Activated CD8-positive, alpha-beta memory T cell treated with anti-CD3 and anti-CD28 coated beads for 1 hour (primary cell): ENCODE data around the gene CSDE1.

Experiments
- DNase-seq, 2 donors: peaks; one replicate each; pipeline ENCODE4 v3.0.0-alpha.2; 2020; ENCODE audit warnings: low read depth in 1 of 2; ENCODE audit errors: extremely low read depth in 1 of 2

CSDE1 gene

DNA sequence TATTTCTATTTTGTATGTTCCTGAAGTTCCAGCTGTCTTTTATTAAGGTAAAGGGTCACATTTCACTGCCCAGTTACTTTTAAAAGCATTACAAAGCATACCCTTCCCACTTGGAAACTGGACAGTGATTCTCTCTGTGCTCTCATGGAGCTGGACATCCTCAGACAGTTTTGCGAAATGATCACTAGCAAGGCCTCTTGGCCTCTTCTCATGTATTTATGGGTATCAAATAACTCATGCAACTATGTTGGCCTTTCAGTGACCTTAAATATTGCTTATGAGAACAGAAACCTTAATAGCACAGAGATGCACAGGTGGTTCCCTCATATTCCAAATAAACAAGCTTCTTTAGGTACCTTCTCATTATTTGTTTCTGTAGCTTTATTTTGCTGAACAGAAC lies 54.5 kb downstream of the CSDE1 start:
- DNase-seq: no peak

DNA sequence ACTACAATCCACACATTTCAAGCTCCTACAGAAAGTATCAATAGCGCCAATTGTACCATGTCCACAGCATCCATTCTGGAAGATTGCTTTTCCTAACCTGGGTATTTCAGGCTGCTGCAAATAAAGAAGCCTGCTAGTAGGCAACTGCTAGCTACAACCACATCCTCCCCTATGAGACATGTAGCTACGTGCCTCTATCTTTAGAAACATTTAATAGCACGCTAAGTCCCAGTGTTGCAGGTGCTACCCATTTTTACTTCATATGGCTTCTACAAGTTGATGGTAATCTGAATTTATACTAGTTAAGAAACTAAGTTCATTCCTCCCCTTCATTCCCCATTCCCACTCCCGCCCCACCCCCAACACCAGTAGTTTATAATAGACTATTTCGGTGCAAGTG lies 55.0 kb downstream of the CSDE1 start:
- no peak for DNase-seq

DNA sequence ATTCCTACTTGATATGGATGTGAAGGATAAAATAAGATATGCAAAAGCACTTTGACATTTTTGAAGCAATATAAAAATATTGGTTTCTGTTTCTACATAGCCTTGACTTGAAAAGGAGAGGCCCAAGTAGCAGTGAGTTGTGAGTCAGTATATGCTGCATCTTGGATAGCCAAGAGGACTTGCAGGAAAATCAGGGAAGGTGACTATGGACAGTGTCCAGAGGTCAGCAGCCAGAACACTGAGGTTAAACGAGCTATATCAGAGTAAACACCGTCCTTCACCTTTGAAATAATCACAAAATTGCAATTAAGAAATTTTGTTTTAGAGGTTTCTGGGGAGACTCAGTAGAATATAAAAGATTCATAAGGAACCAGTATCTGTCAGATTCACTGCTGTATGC lies 55.9 kb downstream of the CSDE1 start:
- no peak for DNase-seq

DNA sequence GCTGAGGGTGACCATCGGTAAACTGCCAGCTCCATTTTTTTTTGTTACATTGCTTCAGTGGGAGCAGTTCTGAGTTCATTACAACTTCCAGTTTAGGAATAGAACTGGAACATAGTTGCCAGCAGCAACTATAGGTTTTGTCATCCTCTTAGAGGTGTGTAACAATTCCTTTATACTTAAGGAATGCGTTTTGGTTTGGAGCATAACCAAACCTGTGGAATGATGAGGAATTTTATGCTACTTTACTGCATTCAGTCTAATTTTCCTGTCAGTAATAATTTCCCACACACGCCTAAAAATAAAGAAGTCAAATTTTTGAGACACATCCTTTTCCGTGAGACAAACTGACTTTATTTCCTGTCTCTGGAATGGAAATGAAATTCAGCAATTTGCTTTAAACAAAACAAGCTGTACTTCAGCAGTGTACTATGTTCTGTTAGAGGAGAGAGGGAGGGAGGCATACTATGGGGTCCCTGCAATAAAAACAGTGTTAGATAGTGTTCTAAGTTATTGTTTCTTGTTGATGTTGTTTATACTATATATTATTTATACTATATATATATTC lies 57.7 kb downstream of the CSDE1 start:
- DNase-seq: no peak

DNA sequence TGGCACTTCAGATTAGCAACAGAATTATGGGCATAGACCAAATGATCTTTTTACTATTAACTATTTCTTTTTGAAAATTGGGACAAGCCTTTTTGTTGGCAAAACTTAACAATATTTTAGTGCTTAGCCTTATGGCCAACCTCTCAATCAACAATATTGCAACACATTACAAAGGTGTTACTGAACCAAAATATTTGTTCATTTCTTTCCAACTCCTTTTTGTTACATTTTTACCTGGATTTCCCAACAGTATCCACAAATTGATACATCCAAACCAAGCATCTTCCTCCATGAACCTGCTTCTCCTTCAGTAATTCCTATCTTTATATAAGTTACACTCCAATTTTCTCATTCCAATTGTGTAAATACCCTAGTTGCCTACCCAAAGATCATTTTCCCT lies 61.0 kb downstream of the CSDE1 start:
- no peak for DNase-seq

DNA sequence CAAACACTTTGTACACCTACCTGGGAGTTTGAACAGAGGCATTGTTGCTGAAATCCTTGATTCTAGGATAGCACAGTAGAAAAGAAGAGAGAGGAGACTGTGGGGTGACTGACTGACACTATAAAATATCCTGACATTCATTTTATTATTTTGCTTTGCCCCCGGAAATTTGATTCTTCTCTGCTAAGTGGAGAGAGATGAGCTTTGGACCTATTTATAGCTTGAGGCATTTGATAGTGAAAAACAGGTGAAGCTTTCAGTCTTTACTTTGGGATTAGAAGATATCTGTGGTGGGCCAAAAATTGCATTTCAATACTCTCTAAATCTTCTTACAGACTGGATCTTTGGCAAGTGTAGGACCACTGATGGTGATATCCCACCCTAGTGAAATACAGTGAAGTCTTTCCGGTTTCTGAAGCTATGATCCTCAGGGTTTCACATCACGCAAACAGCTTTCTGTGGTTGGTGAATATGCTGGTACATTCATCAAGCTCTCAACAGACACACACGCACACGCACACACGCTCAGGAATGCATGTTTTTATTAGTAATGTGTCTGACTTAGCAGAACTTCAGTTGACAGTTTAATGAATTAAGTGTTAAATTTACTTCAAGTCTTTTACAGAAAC lies 62.2 kb downstream of the CSDE1 start, which contains the start of gene AMPD1:
Gene AMPD1 (minus strand): TSS at position 117 of the 629 bp plus-strand sequence. CDS start 75 bp downstream, at position 42.
- DNase-seq: no peak

DNA sequence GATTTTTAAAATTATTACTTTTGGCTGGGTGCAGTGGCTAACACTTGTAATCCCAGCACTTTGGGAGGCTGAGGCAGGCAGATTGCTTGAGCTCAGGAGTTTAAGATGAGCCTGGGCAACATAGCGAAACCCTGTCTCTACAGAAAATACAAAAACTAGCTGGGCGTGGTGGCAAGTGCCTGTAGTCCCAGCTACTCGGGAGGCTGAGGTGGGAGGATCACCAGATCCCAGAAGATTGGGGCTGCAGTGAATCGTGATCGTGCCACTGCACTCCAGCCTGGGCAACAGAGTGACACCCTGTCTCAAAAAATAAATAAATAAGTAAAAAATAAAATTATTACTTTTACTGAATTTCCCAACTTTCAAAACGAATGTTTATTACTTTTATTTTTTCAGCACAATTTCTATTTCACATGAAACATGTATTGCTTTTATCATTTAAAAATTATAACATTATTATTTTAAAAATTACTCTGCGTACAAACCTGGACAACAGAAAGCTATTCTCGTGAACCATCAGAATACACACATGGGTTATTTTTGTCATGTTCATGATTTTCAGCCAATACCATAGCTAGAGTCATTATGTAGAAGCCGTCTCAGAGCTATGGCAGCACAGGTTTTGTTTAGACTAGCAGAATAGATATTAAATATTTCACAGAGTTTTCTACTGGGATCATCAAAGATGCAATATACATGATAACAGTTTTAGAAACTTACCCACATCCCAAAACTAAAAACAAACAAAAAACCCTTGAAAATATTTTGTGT lies 63.1 kb downstream of the CSDE1 start:
- no peak for DNase-seq

DNA sequence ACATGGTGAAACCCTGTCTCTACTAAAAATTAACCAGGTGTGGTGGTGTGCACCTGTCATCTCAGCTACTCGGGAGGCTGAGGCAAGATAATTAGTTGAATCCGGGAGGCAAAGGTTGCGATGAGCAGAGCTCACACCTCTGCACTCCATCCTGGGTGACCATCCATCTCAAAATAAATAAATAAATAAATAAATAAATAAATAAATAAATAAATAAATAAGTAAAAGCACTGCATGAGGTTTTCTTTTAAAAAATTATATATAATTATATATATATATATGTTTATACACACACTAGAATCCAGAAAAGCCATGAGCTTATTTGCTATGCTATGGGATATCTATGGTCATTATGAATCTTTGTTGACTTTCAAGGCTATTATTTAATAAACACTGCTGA lies 64.8 kb downstream of the CSDE1 start:
- DNase-seq: no peak

DNA sequence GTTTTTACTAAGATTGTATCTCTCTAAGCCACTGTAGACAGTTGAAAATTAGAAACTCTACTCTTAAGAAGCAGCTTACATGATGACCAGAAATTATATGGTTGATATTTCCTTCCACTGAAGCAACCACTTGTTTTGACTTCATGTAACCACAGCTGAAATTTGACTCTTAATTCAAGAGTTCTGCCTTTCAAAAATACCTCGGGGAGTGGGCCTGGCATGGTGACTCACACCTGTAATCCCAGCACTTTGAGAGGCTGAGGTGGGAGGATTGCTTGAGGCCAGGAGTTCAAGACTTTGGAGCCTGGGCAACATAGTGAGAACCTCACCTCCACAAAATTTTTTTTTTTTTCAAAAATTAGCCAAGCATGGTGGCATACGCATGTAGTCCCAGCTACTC lies 66.7 kb downstream of the CSDE1 start:
- DNase-seq: no peak

DNA sequence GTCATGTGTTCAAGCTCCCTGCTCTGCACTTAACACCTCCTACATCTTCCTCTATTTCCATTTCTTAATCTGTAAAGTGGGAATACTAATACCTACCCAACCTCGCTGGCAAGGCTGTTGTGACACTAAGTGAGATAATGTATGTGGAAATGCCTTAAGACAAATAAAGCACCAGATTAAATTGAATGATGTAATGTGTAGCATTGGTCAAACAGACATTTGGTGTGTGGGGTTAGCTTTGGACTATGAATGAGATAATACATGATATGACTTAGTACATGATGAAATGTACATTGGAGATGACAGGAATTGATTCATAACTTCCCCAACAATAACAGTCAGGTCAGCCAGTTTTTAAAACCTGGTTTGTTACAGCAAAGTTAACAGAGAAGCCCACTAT lies 67.6 kb downstream of the CSDE1 start:
- DNase-seq: no peak

DNA sequence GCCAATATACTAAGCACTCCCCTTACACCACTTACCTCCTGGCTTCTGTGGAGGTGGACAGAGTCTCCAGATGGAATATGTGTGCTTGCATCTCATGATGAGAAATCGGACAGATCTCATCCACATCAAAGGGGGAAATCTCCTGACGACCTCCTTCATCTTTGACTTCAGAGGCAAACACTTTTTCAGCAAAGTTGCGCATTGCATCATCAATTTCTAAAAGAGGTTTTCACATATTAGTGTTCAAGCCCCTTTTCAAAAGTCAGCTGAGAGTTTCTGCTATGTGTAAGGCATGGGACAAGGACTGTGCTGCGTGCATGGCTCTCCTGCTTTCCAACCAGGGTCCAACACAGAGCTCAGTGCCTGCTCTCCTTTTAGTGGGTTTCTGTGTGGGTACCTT lies 69.3 kb downstream of the CSDE1 start:
- no peak for DNase-seq

DNA sequence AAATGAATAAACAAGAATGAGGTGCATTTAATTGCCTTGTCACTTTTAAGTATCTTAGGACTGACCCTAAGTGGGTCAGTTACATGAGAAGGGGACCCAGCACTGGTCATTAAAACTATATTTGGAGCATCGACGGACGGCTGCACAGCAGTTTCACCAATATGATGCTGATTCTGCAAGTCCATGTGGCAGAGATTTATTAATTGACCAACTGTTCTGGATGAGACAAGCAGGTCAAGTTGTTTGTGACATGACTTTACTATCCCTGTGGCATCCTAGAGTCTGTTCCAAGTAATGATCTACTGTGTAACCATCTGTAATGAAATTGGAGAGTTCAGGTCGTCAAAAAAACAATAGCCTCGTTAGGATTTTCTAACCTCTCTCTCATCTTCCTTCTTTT lies 71.9 kb downstream of the CSDE1 start:
- DNase-seq: no peak

DNA sequence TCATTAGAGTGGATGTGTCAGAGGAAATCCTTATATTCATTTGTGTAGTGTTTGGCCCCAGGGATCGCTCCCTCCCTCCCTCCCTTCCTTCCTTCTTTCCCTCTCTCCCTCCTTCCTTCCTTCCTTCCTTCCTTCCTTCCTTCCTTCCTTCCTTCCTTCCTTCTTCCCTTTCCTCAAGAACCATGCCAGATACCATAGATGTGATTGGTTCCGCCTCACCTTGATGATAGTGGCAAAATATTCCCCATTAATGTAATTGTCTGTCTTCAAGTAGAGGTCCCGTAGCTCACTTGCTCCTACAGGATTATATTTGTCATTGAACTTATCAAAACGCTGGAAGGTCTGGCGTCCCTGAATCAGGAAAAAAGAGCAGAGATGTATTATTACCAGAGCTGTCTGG lies 80.1 kb downstream of the CSDE1 start:
- DNase-seq: no peak

DNA sequence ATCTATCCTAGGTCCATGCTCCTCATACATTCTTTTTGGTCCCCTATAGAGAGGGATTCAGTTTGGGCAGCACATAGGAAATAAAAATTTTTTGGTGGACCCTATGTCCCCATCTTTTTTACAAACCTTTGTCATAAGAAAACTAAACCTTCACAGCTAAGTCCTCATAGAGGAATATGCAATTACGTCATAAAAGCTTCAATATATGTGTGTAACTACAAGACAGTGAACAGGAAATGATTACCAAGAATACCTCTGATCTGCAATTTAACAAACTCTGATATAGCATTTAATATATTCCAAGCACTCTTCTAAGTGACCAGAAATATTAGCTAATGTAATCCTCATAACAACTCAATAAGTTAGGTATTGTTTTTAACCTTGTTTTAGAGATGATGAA lies 81.7 kb downstream of the CSDE1 start:
- no peak for DNase-seq

DNA sequence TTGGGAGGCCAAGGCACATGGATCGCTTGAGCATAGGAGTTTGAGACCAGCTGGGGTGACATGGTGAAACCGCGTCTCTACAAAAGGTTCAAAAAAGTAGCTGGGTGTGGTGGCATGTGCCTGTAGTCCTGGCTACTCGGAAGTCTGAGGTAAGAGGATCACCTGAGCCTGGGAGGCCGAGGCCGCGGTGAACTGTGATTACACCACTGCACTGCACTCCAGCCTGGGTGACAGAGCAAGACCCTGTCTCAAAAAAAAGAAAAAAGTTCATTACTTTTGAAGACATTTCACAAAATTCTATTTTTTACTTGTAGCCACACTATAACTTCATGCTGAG lies 85.9 kb downstream of the CSDE1 start:
- DNase-seq: no peak

DNA sequence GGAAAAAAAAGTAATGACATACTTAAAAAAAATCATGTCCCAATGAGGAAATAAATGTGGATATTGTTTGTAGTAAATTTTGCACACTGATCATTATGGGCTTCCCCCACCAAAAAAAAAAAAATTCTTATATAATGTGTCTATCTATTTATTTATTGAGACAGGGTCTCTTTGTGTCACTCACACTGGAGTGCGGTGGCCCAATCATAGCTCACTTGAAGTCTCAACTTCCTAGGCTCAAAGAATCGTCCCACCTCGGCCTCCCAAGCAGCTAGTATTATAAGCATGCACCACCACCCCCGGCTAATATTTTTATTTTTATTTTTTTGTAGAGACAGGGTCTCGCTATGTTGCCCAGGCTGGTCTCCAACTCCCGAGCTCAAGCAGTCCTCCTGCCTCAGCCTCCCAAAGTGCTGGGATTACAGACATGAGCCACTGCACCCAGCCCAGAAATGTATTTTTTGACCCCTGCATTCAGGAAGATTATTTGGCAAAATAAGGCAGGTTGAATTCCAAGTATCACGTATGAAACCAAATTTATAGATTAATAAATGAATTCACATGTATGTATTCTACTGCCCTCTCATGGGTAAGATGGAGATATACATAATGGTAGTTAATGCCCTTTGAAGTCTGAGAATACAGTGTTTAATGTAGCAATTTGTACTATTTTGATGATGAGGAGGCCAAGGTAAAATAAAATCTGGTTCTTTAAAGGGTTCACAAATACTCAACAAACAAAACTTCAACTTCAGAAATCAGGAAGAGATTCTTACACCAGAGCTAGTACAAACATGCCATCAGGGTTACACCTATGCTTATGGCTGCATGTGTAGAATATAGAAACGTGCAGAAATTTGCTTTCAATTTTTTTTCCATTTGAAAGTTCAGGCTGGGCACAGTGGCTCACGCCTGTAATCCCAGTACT lies 86.5 kb downstream of the CSDE1 start:
- no peak for DNase-seq

DNA sequence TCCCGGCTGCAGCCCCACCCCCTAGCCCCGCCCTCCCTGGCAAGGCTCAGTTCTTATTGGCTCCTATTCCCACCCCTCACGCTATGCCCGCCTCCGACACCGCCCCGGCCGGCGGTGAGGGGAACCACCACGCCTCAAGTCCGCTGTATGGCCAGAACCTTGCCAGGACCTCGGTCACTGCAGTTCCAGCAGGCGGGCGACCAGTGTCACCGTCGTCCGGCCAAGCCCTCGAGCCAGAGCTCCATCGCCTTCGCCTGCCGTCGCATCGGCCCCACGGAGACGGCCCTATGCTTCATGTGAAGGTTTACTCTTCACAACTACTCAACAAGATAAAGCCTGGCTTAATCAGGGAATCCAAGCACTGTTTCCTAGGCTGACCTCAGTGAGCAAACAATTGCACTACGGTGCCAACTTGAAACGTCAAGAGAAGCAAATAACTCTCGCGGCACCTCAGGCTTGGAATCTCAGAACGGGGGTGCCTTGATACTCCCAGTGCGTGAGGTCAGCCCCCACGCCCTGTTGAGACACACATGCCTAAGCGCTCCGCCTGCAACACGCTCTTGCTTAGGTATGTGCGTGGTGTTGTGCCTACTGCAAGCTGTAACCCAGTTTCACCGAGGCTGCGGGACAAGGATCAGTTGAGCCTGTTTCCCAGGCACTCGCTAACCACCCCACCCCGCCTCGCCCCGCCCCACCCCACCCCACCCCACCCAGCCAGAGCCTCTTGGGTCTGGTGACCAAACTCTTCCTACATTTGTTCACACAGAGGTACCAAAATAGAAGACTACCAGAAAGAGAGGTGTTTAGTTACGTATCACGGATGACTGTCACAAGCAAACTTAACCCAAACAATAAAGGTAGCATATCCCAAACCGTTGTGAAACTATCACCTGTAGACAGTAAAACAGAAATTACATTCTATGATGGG lies 87.4 kb downstream of the CSDE1 start:
- DNase-seq: peak; percentile 66 to 80

DNA sequence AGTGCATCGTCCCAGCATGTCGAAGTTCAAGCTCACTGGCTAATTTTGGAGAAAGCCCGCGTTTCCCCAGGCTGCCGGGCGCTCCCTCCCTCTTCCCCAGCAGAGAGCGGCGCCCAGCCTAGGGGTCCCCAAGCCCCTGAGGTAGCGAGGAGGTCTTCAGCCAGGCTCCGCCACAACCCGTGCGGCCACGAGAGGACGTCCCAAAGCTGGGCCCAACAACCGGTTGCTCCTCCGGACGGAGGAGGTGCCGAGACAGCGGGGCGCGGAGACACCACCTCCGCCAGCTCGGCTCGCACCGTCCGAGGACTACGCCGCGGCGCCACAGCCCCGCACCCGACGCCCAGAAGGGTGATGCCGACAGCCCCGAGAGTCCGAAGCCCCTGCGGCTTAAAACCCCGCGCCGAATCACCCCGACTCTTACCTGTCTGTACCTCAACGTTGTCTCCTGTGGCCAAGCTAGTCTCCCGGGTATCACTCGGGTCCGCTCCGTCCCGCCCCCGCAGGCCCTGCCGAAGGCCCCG lies 88.2 kb downstream of the CSDE1 start, which contains the start of gene DENND2C:
Gene DENND2C (minus strand): TSS at position 488 of the 521 bp plus-strand sequence. CDS start 44,065 bp downstream, outside the sequence.
- DNase-seq: peak in 1 of 2 donors; percentile 2

DNA sequence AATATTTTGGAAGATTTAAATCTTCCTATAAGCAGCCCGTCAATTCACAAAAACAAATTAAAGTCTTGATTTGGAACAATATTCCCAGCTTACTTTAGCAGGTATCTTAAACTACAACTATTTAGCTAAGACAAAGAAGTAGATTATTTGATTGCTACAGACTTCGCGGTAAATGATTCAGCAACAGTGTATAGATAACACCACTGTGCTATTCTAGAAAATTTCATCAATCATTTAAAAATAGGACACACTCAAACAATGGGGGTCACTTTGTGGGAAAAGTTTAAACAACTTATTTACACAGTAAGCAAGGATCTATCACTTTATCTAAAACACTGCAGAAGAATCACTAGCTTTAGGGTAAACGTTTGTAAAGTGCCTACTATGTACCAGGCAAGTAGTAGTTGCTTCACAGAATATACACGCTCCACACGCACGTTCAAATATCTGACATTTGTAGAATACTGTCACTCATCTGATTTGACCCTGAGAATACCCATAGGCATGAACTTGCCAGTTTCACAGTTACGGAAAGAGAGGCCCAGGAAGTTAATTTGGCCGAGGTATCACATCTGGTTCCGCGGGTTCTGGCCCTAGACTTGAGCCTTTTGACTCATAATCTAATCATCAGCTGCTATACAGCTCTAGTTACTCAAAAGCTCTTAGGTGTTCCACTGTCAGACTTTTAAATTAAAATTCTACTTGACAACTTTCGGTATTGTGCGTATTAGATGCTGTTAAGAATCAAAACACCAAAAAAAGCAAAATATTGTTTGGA lies 88.8 kb downstream of the CSDE1 start:
- DNase-seq: no peak
